Effector memory CD8-positive, alpha-beta T cell (primary cell): ENCODE data around the gene ASAP2.
"Not testable (repeated sequence)": the region's sequence is repeated elsewhere in the genome, so short reads cannot be mapped to it uniquely, and the experiment has no call there.

Source experiments
- ATAC-seq: fragments of 150-1000 bp; cut with Tn5 transposase; replicated peaks from 2 replicates; pipeline ENCODE4 v1.10.0; 2021; ENCODE audit warnings: mild to moderate bottlenecking, moderate library complexity
- DNase-seq, 3 experiments: peaks; one replicate each; pipeline ENCODE4 v3.0.0; 2021
- H3K27ac Mint-ChIP-seq, 2 donors: one replicate each; pipeline ENCODE4 v1.8.0; 2022; ENCODE audit warnings: mild to moderate bottlenecking in 2 of 2, mixed read lengths in 2 of 2, moderate library complexity in 2 of 2
- H3K27me3 Mint-ChIP-seq, 2 donors: one replicate each; pipeline ENCODE4 v1.8.0; 2022; ENCODE audit warnings: mixed read lengths in 2 of 2
- H3K36me3 Mint-ChIP-seq: one replicate; pipeline ENCODE4 v1.8.0; 2022; ENCODE audit warnings: mild to moderate bottlenecking, moderate library complexity, mixed read lengths; ENCODE audit not compliant: insufficient read depth
- H3K4me1 Mint-ChIP-seq, 2 donors: one replicate each; pipeline ENCODE4 v1.8.0; 2022; ENCODE audit warnings: low read depth in 2 of 2, mixed read lengths in 2 of 2
- H3K4me3 Mint-ChIP-seq, 2 donors: one replicate each; pipeline ENCODE4 v1.8.0; 2022; ENCODE audit warnings: mild to moderate bottlenecking in 2 of 2, mixed read lengths in 2 of 2, moderate library complexity in 2 of 2
- H3K9me3 Mint-ChIP-seq, 2 donors: one replicate each; pipeline ENCODE4 v1.8.0; 2022; ENCODE audit warnings: mixed read lengths in 2 of 2

Gene ASAP2

GRCh38 chr2:9210030-9210429 lies 3.4 kb downstream of the ASAP2 start:
- H3K27me3 Mint-ChIP-seq: peaks cover 56 to 66% of the 10 kb centered on the region in 2 donors
- H3K4me3 Mint-ChIP-seq: no peak overlapping the region
- H3K36me3 Mint-ChIP-seq: no peaks in the 10 kb centered on the region
- H3K9me3 Mint-ChIP-seq: no peaks in the 10 kb centered on the region
- no peak for DNase-seq
- no peak for ATAC-seq
- peaks cover 0 to 2% of the 10 kb centered on the region in 2 donors for H3K4me1 Mint-ChIP-seq
- no peak overlapping the region for H3K27ac Mint-ChIP-seq

DNA sequence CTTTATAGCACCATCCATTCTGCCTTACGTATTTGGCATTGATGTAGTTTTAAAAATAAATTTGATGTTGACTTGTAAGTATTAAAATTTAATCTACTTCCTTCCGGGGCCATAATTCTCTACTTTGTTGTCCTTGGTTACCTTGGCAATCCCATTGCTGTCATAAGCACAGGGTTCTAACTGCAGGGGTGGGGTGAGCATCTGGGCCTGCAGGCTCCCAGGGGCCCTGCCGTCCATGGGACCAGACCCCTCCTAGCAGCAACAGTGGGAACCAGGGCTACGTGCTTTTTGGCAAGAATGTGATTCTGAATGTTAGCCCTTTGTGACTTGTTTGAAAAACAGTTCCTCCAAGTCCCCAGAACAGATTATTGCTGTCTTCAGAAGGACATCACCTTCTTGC lies 4.9 kb downstream of the ASAP2 start:
- Mint-ChIP-seq H3K27ac (no peak overlapping the region), H3K4me3 (no peak overlapping the region), H3K27me3 (peaks cover 49 to 66% of the 10 kb centered on the region in 2 donors), H3K9me3 (no peaks in the 10 kb centered on the region), H3K36me3 (no peaks in the 10 kb centered on the region), H3K4me1 (peaks cover 0 to 4% of the 10 kb centered on the region in 2 donors)
- ATAC-seq (no peak), DNase-seq (no peak)

GRCh38 chr2:9212010-9212635 lies 5.5 kb downstream of the ASAP2 start:
- DNase-seq (no peak), ATAC-seq (no peak)
- Mint-ChIP-seq H3K4me3 (no peak overlapping the region), H3K27me3 (peaks cover 49 to 69% of the 10 kb centered on the region in 2 donors), H3K4me1 (peaks cover 0 to 4% of the 10 kb centered on the region in 2 donors), H3K27ac (no peak overlapping the region), H3K36me3 (no peaks in the 10 kb centered on the region), H3K9me3 (no peaks in the 10 kb centered on the region)

DNA sequence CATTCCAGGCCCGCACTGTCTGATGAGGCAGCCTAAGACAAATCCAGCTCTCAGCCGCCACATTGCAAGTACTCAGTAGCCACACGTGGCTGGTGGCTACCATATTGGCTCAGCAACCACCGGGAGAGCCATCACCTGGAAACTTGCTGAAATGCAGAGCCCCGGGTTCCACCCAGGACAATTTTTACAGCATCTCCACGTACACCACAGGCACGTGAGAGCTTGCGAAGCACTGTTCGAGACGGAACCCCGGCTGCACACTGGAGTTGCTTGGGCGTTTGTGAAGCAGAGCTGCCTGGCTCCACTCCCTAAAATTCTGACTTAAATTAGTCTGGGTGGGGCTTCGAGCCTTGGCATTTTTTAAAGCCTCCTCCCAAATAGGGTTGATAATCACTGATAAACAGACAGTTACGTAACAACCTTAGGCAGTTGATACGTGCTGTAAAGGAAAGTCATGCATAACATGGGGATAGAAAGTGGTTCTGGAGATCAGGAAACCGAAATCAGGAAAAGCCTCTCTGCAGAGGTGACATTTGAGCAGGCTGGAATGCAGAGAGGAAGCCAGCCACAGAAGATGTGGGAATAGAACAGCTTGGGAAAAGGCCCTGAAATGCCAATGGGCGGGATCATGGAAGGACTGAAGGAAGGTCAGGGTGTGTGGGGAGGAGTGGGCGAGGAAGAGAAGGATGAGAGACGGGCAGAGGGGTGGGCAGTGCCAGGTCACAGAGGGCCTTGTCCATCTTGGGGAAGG lies 6.2 kb downstream of the ASAP2 start:
- ATAC-seq: no peak
- H3K9me3 Mint-ChIP-seq: no peaks in the 10 kb centered on the region
- no peak for DNase-seq
- peaks cover 49 to 74% of the 10 kb centered on the region in 2 donors for H3K27me3 Mint-ChIP-seq
- no peak overlapping the region for H3K4me3 Mint-ChIP-seq
- H3K36me3 Mint-ChIP-seq: no peaks in the 10 kb centered on the region
- H3K27ac Mint-ChIP-seq: no peak overlapping the region
- H3K4me1 Mint-ChIP-seq: peaks cover 0 to 4% of the 10 kb centered on the region in 2 donors

DNA sequence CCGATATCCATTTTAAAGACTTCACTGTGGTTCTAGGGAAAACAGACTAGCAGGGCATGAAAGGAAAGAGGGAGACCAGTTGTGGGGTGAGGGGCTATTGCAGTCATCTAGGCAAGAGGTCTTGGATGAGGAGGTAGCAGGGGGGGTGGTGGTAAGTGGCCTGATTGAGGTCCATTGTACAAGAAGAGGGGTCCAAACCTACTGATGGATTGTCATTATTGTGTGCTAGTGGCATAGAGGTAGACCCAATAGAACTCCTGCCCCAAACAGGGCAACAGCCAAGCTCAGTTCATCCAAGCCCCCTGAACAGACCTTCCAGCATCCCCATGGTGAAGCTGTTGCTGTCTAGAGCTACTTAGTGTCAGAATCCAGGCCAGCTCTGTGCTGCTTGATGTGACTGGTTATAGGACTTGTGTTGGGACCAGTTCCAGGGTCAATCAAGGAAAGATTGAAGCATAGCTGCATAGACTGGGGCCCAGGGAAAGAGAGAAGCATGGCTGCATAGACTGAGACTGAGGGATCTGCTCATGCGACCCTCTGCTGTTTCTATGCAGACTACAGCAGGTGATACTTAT lies 7.0 kb downstream of the ASAP2 start:
- ATAC-seq (no peak), DNase-seq (no peak)
- Mint-ChIP-seq H3K36me3 (no peaks in the 10 kb centered on the region), H3K27me3 (peaks cover 47 to 74% of the 10 kb centered on the region in 2 donors), H3K27ac (no peak overlapping the region), H3K4me1 (peaks cover 0 to 4% of the 10 kb centered on the region in 2 donors), H3K4me3 (no peak overlapping the region), H3K9me3 (no peaks in the 10 kb centered on the region)

DNA sequence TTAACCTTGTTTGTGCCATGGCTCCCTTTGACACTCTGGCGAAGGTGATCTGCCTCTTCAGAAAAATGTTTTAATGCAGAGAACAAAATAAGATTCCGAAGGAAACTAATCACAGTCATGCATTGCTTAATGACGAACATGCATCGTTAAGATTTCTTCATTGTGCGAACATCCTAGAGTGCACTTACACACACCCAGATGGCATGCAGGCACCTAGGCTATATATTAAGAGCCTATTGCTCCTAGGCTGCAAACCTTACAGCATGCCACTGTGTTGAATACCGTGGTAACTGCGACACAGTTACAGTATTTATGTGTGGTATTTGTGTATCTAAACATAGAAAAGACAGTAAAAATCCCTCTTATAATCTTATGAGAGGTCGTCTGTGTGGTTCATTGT lies 8.3 kb downstream of the ASAP2 start:
- peaks cover 42 to 71% of the 10 kb centered on the region in 2 donors for H3K27me3 Mint-ChIP-seq
- no peaks in the 10 kb centered on the region for H3K9me3 Mint-ChIP-seq
- ATAC-seq (no peak), DNase-seq (no peak)
- no peak overlapping the region for H3K4me3 Mint-ChIP-seq
- no peaks in the 10 kb centered on the region for H3K36me3 Mint-ChIP-seq
- peaks cover 0 to 4% of the 10 kb centered on the region in 2 donors for H3K4me1 Mint-ChIP-seq
- H3K27ac Mint-ChIP-seq: no peak overlapping the region

DNA sequence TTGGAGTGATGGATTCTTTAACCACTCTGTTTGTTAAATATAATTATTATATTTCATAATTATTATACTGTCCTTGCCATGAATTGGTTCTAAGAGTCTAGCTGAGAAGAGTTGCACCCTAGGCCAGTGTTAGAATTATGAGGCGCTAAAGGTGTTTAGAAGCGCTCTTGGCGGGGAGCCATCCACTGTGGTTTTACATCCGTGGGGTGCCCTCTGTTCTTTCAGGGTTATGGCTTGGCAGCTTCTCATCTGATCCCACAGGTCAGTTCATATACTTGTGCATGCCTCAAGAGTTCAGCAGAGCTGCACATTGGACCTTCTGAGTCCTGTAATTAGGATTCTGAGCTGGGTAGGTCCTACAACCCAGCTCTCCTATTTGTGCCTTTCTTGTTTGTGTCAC lies 9.1 kb downstream of the ASAP2 start:
- peaks cover 0 to 4% of the 10 kb centered on the region in 2 donors for H3K4me1 Mint-ChIP-seq
- ATAC-seq (no peak), DNase-seq (no peak)
- H3K27me3 Mint-ChIP-seq: peaks cover 35 to 65% of the 10 kb centered on the region in 2 donors
- H3K27ac Mint-ChIP-seq: no peak overlapping the region
- no peak overlapping the region for H3K4me3 Mint-ChIP-seq
- no peaks in the 10 kb centered on the region for H3K36me3 Mint-ChIP-seq
- no peaks in the 10 kb centered on the region for H3K9me3 Mint-ChIP-seq

GRCh38 chr2:9216143-9216542 lies 9.5 kb downstream of the ASAP2 start:
- not testable (repeated sequence) for DNase-seq, H3K4me1 Mint-ChIP-seq, H3K9me3 Mint-ChIP-seq, H3K36me3 Mint-ChIP-seq, ATAC-seq, H3K4me3 Mint-ChIP-seq, H3K27ac Mint-ChIP-seq
- H3K27me3 Mint-ChIP-seq: peaks cover 35 to 69% of the 10 kb centered on the region in 2 donors

- H3K4me1 Mint-ChIP-seq: peaks cover 0 to 4% of the 10 kb centered on the region in 2 donors
- DNase-seq (no peak), ATAC-seq (no peak)
- H3K27me3 Mint-ChIP-seq: peaks cover 24 to 51% of the 10 kb centered on the region in 2 donors
- no peak overlapping the region for H3K4me3 Mint-ChIP-seq
- H3K27ac Mint-ChIP-seq: peak overlapping the region in 1 of 2 donors; percentile 33
- no peaks in the 10 kb centered on the region for H3K9me3 Mint-ChIP-seq
- no peaks in the 10 kb centered on the region for H3K36me3 Mint-ChIP-seq
Observed at GRCh38 chr2:9217838-9218770, 11.5 kb downstream of the ASAP2 start.

DNA sequence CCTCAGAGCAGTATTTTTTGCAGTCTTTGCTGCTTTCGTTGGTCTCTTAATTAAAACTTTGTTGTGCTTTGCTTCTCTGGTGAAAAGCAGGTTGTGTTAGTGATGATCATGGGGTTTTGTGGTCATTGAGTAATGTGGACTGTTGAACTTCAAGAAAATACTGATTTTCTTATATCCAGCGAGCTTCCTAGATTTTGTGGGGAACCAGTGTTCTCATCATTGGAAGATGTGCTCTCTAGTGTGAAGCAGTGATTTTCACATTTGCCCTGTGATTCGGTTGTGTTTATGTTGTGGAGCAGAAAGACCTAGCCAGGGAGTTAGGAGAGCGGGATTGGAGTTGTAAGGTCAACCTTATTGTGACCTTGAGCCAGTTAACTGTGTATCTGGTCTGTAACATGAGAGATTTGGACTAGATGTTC lies 12.4 kb downstream of the ASAP2 start:
- Mint-ChIP-seq H3K36me3 (no peaks in the 10 kb centered on the region), H3K4me3 (no peak overlapping the region), H3K4me1 (peaks cover 0 to 4% of the 10 kb centered on the region in 2 donors), H3K27me3 (peaks cover 15 to 49% of the 10 kb centered on the region in 2 donors), H3K9me3 (no peaks in the 10 kb centered on the region), H3K27ac (no peak overlapping the region)
- DNase-seq (no peak), ATAC-seq (no peak)

GRCh38 chr2:9220201-9220600 lies 13.6 kb downstream of the ASAP2 start:
- no peaks in the 10 kb centered on the region for H3K9me3 Mint-ChIP-seq
- H3K36me3 Mint-ChIP-seq: no peaks in the 10 kb centered on the region
- no peak for DNase-seq
- H3K4me1 Mint-ChIP-seq: peaks cover 0 to 4% of the 10 kb centered on the region in 2 donors
- peaks cover 18 to 61% of the 10 kb centered on the region in 2 donors for H3K27me3 Mint-ChIP-seq
- H3K4me3 Mint-ChIP-seq: no peak overlapping the region
- no peak for ATAC-seq
- no peak overlapping the region for H3K27ac Mint-ChIP-seq

GRCh38 chr2:9221223-9221622 lies 14.6 kb downstream of the ASAP2 start:
- H3K4me1 Mint-ChIP-seq: no peaks in the 10 kb centered on the region
- no peaks in the 10 kb centered on the region for H3K9me3 Mint-ChIP-seq
- no peak overlapping the region for H3K27ac Mint-ChIP-seq
- no peak overlapping the region for H3K4me3 Mint-ChIP-seq
- ATAC-seq (no peak), DNase-seq (no peak)
- peaks cover 29 to 64% of the 10 kb centered on the region in 2 donors for H3K27me3 Mint-ChIP-seq
- H3K36me3 Mint-ChIP-seq: no peaks in the 10 kb centered on the region

GRCh38 chr2:9222239-9222892 lies 15.8 kb downstream of the ASAP2 start:
- H3K36me3 Mint-ChIP-seq: no peaks in the 10 kb centered on the region
- no peaks in the 10 kb centered on the region for H3K9me3 Mint-ChIP-seq
- no peaks in the 10 kb centered on the region for H3K4me1 Mint-ChIP-seq
- ATAC-seq: no peak
- DNase-seq: no peak
- H3K27ac Mint-ChIP-seq: no peak overlapping the region
- no peak overlapping the region for H3K4me3 Mint-ChIP-seq
- H3K27me3 Mint-ChIP-seq: peaks cover 39 to 68% of the 10 kb centered on the region in 2 donors
